NB4 (cell line): ENCODE results near the gene FAM53B.

ENCODE experiments used
- CTCF ChIP-seq: IDR thresholded peaks from one replicate; pipeline ENCODE4 v1.5.1; 2012; ENCODE audit warnings: low read depth, low read length
- POLR2A ChIP-seq: IDR thresholded peaks from 2 replicates; pipeline ENCODE4 v1.6.1; 2011; ENCODE audit warnings: mild to moderate bottlenecking; ENCODE audit not compliant: insufficient read length; ENCODE audit errors: extremely low read depth

- TF ChIP-seq CTCF = no peak
- peak; percentile 81 for TF ChIP-seq POLR2A
Observed at GRCh38 chr10:124791547-124792348, 47.6 kb upstream of the FAM53B start, which contains the start of gene EEF1AKMT2.
